ENCODE results near the gene MS4A3. TPM values are rescaled to one million over a fixed set of nuclear protein-coding genes. Genes with fewer than 3 reads are reported as not detected.

Gene MS4A3
- total RNA-seq, result not detected in 2 replicates

DNA sequence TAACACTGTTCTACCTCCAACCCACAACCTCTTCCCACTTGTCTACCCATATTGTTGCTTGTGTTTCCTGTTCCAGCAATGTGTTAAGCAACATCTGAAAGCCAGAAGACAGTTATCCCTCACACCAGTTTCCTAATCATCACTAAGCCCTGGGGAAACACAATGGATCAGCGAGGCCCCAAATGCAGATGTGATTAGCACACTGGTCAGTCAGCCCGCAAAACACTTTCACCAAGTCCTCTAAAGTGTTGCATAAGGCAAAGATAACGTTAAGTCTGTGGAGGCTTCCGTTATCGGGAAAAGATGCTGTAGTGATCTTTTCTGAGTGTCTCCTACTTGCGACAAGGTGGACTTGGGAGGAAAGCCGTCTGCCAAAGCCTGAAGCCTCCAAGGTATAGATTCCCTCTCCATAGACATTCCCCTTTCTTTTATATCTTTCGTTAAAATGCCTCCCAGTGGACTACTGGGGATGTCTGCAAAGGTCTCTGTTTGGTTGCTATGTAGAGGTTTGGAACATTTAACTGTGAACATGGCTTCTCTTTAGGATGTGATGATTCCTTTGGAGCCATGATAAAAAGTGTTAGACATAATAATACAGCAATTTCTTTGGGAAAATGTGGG is at the start of gene MS4A3:
MS4A3 (plus strand) TSS at position 317 of the 621 bp plus-strand sequence. CDS start 4,496 bp downstream, outside the sequence.

DNA sequence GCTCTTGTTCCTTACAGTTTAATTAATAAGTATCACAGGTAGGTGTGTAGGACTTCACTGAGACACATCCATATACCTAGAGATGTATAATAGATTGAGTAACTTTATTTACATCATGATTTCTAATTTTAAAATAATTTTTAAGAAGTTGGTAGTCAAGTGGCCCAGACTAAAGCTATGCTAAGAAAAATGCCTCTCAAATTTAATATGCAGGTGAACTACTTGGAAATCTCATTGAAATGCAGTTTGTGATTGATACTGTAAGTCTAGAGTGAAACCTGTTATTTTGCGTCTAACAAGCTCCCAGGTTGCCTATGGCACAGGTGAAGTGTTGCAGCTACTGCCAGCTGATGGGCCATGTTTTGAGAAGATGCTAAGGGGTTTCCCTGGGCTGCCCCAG is 39.6 kb upstream of the MS4A3 start, which contains the start of gene OOSP4B:
OOSP4B (plus strand) TSS at position 301 of the 400 bp plus-strand sequence.

DNA sequence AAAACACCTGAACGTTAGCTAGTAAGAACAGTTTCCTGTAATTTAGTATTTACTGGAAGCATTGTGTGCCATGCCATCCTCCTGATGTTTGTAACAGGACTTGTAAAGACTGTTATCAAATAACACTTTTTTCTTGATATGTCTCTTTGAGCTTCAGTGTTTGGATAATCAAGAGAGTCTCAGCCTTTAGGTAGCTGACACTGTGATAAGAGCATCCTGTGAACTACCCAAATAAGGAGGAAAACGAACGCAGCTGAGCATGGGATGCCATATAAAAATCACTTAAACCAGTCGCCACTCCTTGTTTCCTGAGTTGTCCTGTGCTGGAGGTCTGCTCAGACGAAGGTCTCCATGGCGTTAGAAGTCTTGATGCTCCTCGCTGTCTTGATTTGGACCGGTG is 16.4 kb upstream of the MS4A3 start, which contains the start of gene OOSP2:
OOSP2 (plus strand) TSS at position 301 of the 400 bp plus-strand sequence; CDS start at position 352, 51 bp downstream.

DNA sequence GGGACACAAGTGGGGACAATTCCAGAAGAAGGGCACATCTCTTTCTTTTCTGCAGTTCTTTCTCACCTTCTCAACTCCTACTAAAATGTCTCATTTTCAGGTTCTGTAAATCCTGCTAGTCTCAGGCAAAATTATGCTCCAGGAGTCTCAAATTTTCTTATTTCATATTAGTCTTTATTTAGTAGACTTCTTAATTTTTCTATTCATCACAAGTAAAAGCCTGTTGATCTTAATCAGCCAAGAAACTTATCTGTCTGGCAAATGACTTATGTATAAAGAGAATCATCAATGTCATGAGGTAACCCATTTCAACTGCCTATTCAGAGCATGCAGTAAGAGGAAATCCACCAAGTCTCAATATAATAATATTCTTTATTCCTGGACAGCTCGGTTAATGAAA is 31.9 kb downstream of the MS4A3 start, which contains the start of gene MS4A2:
MS4A2 (plus strand) TSS at position 301 of the 400 bp plus-strand sequence. CDS start 102 bp downstream, outside the sequence.

Other genes with a start within 250 kb of the MS4A3 start
- gene MRPL16, start 245.9 kb upstream of the MS4A3 start, total RNA-seq, result 36.2 and 36.4 TPM in 2 replicates
- not detected in 2 replicates for gene CBLIF, start 211.2 kb upstream of the MS4A3 start, total RNA-seq
- gene TCN1, start 190.2 kb upstream of the MS4A3 start, total RNA-seq, result 0.83 TPM in 1 of 2 replicates, not detected in the other
- not detected in 2 replicates for gene OOSP3, start 177.9 kb upstream of the MS4A3 start, total RNA-seq
- gene OOSP1, start 118.2 kb upstream of the MS4A3 start, total RNA-seq, result not detected in 2 replicates
- not detected in 2 replicates for gene OOSP4A, start 92.6 kb upstream of the MS4A3 start, total RNA-seq
- gene OOSP4B, start 39.5 kb upstream of the MS4A3 start, total RNA-seq, result not detected in 2 replicates
- gene OOSP2, start 16.3 kb upstream of the MS4A3 start, total RNA-seq, result not detected in 2 replicates
- gene MS4A2, start 32.0 kb downstream of the MS4A3 start, total RNA-seq, result not detected in 2 replicates
- not detected in 2 replicates for gene MS4A6A, start 126.4 kb downstream of the MS4A3 start, total RNA-seq
- gene MS4A4E, start 186.5 kb downstream of the MS4A3 start, total RNA-seq, result not detected in 2 replicates
- not detected in 2 replicates for gene MS4A4A, start 224.0 kb downstream of the MS4A3 start, total RNA-seq

Measured in cardiac ventricle fibroblast (primary cell).